ENCODE data around the gene NAT9. TPM values are rescaled to one million over a fixed set of nuclear protein-coding genes. Genes with fewer than 3 reads are reported as not detected.

NAT9 gene
- total RNA-seq, 4 donors from 2014 or later, result 14.3 to 26.6 (median 18.1) TPM

GRCh38 chr17:74744714-74745547 is 31.2 kb downstream of the NAT9 start:
- no peak overlapping the region for H3K4me3 ChIP-seq (ENCODE audit: low read depth, poor library complexity, severe bottlenecking)
- no peak for TF ChIP-seq POLR2A (IDR thresholded peaks at IDR 0.05)
- peak in 1 of 3 donors; percentile 98 for TF ChIP-seq CTCF (IDR thresholded peaks at IDR 0.05)
- 23 to 27% methylated on average over 17 to 23 of the region's 24 CpGs for WGBS, 2 donors
- DNase-seq (ENCODE audit: low spot score in 2 of 2), result peak; percentile 88 to 97
- intact Hi-C loops (cut with DNase I; ENCODE audit: low total_unique reads), result loop anchor here (10.0 kb wide), 1 partner anchor 120 kb away; no protein-coding TSS in a partner anchor

DNA sequence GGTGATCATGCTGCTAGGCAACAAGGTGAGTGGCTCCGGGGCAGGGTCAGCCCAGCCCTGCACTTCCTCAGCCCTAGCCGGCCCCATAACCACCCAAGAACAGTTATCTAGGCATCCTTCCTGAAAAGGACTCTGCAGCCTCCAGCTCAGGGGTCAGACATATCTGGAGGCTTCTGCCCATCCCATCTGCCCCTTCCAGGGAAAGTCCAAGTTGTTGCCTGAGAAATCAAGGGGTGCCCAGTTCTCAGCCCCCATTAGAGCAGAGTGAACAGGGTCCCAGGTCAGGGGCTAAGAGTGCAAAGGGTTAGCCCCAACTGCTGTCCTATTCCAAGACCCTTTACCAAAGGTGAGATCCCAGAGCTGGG is 31.8 kb downstream of the NAT9 start:
- no peak overlapping the region for H3K4me3 ChIP-seq (ENCODE audit: low read depth, poor library complexity, severe bottlenecking)
- TF ChIP-seq POLR2A (IDR thresholded peaks at IDR 0.05), result no peak
- no peak for TF ChIP-seq CTCF (IDR thresholded peaks at IDR 0.05)
- intact Hi-C loops (cut with DNase I; ENCODE audit: low total_unique reads), result loop anchor here (10.0 kb wide), 1 partner anchor 120 kb away; no protein-coding TSS in a partner anchor
- WGBS, 2 donors, result 56 to 57% methylated on average over 2 of the region's 2 CpGs
- DNase-seq (ENCODE audit: low spot score in 2 of 2), result no peak

- TF ChIP-seq POLR2A (IDR thresholded peaks at IDR 0.05), result no peak
- TF ChIP-seq CTCF (IDR thresholded peaks at IDR 0.05), result no peak
- DNase-seq (ENCODE audit: low spot score in 2 of 2), result no peak
- no peak overlapping the region for H3K4me3 ChIP-seq (ENCODE audit: low read depth, poor library complexity, severe bottlenecking)
- intact Hi-C loops (cut with DNase I; ENCODE audit: low total_unique reads), result loop anchor here (10.0 kb wide), 1 partner anchor 121 kb away; no protein-coding TSS in a partner anchor
- WGBS, 2 donors, result 81% methylated on average over 2 of the region's 2 CpGs
These were observed 32.4 kb downstream of the NAT9 start for GRCh38 chr17:74743755-74744154.

DNA sequence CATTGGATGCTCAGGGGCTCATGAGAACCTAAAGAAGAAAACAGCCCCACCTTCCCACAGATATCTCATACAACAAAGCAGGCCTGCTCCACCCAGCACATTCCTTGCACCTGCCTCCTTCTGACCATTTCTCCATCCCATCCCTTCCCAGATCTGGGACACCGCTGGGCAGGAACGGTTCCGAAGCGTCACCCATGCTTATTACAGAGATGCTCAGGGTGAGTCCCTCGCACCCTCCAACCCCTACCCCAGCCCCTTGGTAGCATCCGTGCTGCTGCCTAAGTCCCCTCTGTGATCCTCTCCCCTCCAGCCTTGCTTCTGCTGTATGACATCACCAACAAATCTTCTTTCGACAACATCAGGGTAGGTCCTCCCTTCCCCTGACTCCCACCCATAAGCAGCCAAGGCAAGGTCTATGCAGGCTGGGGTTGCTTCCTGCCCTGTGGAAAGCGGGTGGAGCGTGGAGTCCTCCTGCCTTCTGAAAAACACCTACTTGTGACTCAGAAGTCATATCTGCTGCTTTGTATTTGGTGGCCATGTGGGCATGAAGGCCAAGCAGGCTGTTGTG is 33.1 kb downstream of the NAT9 start:
- no peak overlapping the region for H3K4me3 ChIP-seq (ENCODE audit: low read depth, poor library complexity, severe bottlenecking)
- WGBS, 2 donors, result 91 to 95% methylated on average over 9 of the region's 9 CpGs
- TF ChIP-seq POLR2A (IDR thresholded peaks at IDR 0.05) (no peak), CTCF (IDR thresholded peaks at IDR 0.05) (no peak)
- intact Hi-C loops (cut with DNase I; ENCODE audit: low total_unique reads), result loop anchor here (10.0 kb wide), 1 partner anchor 122 kb away; no protein-coding TSS in a partner anchor
- no peak for DNase-seq (ENCODE audit: low spot score in 2 of 2)

- intact Hi-C loops (cut with DNase I; ENCODE audit: low total_unique reads), result loop anchor here (10.0 kb wide), 1 partner anchor 123 kb away; no protein-coding TSS in a partner anchor
- no peak for DNase-seq (ENCODE audit: low spot score in 2 of 2)
- no peak for TF ChIP-seq POLR2A (IDR thresholded peaks at IDR 0.05)
- no peak for TF ChIP-seq CTCF (IDR thresholded peaks at IDR 0.05)
These were observed 34.0 kb downstream of the NAT9 start for GRCh38 chr17:74742153-74742515.

More at GRCh38 chr17:74742153-74742515, 34.0 kb downstream of the NAT9 start:
- no peak overlapping the region for H3K4me3 ChIP-seq (ENCODE audit: low read depth, poor library complexity, severe bottlenecking)
- whole genome bisulfite sequencing, 2 donors, result 25 to 28% methylated on average over 4 of the region's 4 CpGs
